K562 (cell line): ENCODE data around the gene RNH1. TPM values are rescaled to one million over a fixed set of nuclear protein-coding genes. Genes with fewer than 3 reads are reported as not detected.

Experiments
- ATAC-seq: fragments of 200-7000 bp; cut with Tn5 transposase; 3 replicates; pipeline ENCODE4 v1.9.1; 2020; ENCODE audit warnings: moderate library complexity
- BruUV-seq: library from RNA; stranded (reverse); fragments of 400-500 nt; replicated peaks from 2 replicates; lab custom pipeline; 2021; lab: Mats Ljungman, UMichigan
- CTCF ChIA-PET: fragments of 300-600 bp; formaldehyde crosslinking; extraction: SDS; loops from one replicate; lab custom pipeline; 2021; ENCODE audit warnings: low intra/inter-chr PET ratio; lab: Yijun Ruan, JAX
- POLR2A ChIA-PET: fragments of 300-600, 350-650 bp; sonication (Branson Sonifier 250); formaldehyde crosslinking; extraction: SDS; loops from one replicate; lab custom pipeline; 2021; ENCODE audit warnings: antibody characterized with exemption, inconsistent platforms; lab: Yijun Ruan, JAX
- DNase-seq, 4 experiments: peaks; one replicate each; pipeline versions ENCODE4 v3.0.0 to v3.0.0-alpha.2; 2011 to 2018; ENCODE audit warnings: low spot score in 3 of 4, mixed read lengths in 3 of 4; ENCODE audit errors: extremely low read depth in 1 of 4
- FAIRE-seq: peaks from 2 replicates; lab custom pipeline; 2011; peaks lifted over from hg19 to GRCh38; lab: Jason Lieb, UNC
- H2AFZ ChIP-seq: 2 replicates; pipeline ENCODE4 v1.6.0; 2011; ENCODE audit warnings: low read depth, low read length, control low read depth, inconsistent platforms
- H3K27ac ChIP-seq: fragments of 200-600 bp; 3 replicates; pipeline ENCODE4 v1.8.0; 2011; ENCODE audit warnings: low read depth, mild to moderate bottlenecking, control low read depth, inconsistent platforms, low read length, moderate library complexity, mixed read lengths; ENCODE audit errors: extremely low read depth
- H3K27me3 ChIP-seq, 2 experiments: fragments of 300-600 bp in 1 of 2; 2 replicates in 1 of 2; 3 replicates in 1 of 2; pipeline versions ENCODE4 v1.6.0 to v1.8.0; 2011; ENCODE audit warnings: inconsistent platforms in 2 of 2, low read length in 2 of 2, mild to moderate bottlenecking in 1 of 2, mixed read lengths in 1 of 2, moderate library complexity in 1 of 2; ENCODE audit not compliant: control insufficient read depth in 2 of 2, insufficient read depth in 2 of 2
- H3K36me3 ChIP-seq: fragments of 300-600 bp; 3 replicates; pipeline ENCODE4 v1.8.0; 2011; ENCODE audit warnings: mild to moderate bottlenecking, low read length, inconsistent platforms; ENCODE audit not compliant: control insufficient read depth, insufficient read depth
- H3K4me1 ChIP-seq, 2 experiments: fragments of 200-600 bp in 1 of 2; replicated peaks in 1 of 2; 2 replicates in 1 of 2; 3 replicates in 1 of 2; pipeline versions ENCODE4 v1.5.1 to v1.8.0; 2011; ENCODE audit warnings: inconsistent platforms in 2 of 2, low read length in 2 of 2, mild to moderate bottlenecking in 1 of 2, mixed read lengths in 1 of 2, moderate library complexity in 1 of 2; ENCODE audit not compliant: control insufficient read depth in 2 of 2, insufficient read depth in 2 of 2
- H3K4me2 ChIP-seq: 2 replicates; pipeline ENCODE4 v1.6.1; 2011; ENCODE audit warnings: low read length, control low read depth, inconsistent platforms, mixed read lengths; ENCODE audit not compliant: insufficient read depth
- H3K4me3 ChIP-seq: fragments of 200-600 bp; sonication (generic), shearing (Covaris generic); 2 replicates; pipeline ENCODE4 v1.5.1; 2016; ENCODE audit warnings: control low read depth, inconsistent platforms
- H3K79me2 ChIP-seq: fragments of 200-600 bp; 3 replicates; pipeline ENCODE4 v1.8.0; 2011; ENCODE audit warnings: low read length, inconsistent platforms; ENCODE audit not compliant: control insufficient read depth, insufficient read depth
- H3K9ac ChIP-seq, 2 experiments: 2 replicates each; pipeline versions ENCODE4 v1.6.0 to v1.6.1; 2011; ENCODE audit warnings: low read depth in 2 of 2, low read length in 2 of 2, control low read depth in 1 of 2, inconsistent platforms in 1 of 2, mild to moderate bottlenecking in 1 of 2, mixed read lengths in 1 of 2; ENCODE audit not compliant: insufficient read depth in 1 of 2
- H3K9me1 ChIP-seq: one replicate; pipeline ENCODE4 v1.6.0; 2011; ENCODE audit warnings: inconsistent platforms, mild to moderate bottlenecking, low read length, moderate library complexity; ENCODE audit not compliant: control insufficient read depth, insufficient read depth
- H3K9me3 ChIP-seq: replicated peaks from 2 replicates; pipeline ENCODE4 v1.5.1; 2011; ENCODE audit warnings: low read depth, low read length, inconsistent platforms; ENCODE audit not compliant: control insufficient read depth, insufficient read depth
- H4K20me1 ChIP-seq: replicated peaks from 2 replicates; pipeline ENCODE4 v1.6.1; 2011; ENCODE audit warnings: low read length, inconsistent platforms, mixed read lengths; ENCODE audit not compliant: control insufficient read depth, insufficient read depth
- BMI1 ChIP-seq: fragments of 150-350 bp; IDR thresholded peaks from 2 replicates; pipeline ENCODE4 v1.6.1; 2014; ENCODE audit warnings: low read length
- BRF1 ChIP-seq: IDR thresholded peaks from 3 replicates; pipeline ENCODE4 v1.6.1; 2011; ENCODE audit warnings: borderline replicate concordance, mild to moderate bottlenecking; ENCODE audit not compliant: insufficient read length; ENCODE audit errors: extremely low read depth
- CBX3 ChIP-seq, 2 experiments: IDR thresholded peaks; 1 replicate in 1 of 2; 2 replicates in 1 of 2; pipeline ENCODE4 v1.6.1; 2012; ENCODE audit warnings: inconsistent platforms in 2 of 2, low read length in 2 of 2, borderline replicate concordance in 1 of 2, control low read depth in 1 of 2
- HDAC6 ChIP-seq: IDR thresholded peaks from 2 replicates; pipeline ENCODE4 v1.6.1; 2012; ENCODE audit warnings: low read depth, mild to moderate bottlenecking, control low read depth, inconsistent platforms, low read length, moderate library complexity
- MEF2D ChIP-seq: conservative IDR thresholded peaks from 2 replicates; pipeline ENCODE4 v1.6.1; 2016; ENCODE audit warnings: low read depth, missing genetic modification characterization, missing compliant biosample characterization
- NFIC ChIP-seq: fragments of 450-650 bp; IDR thresholded peaks from 2 replicates; pipeline ENCODE4 v1.6.1; 2017; ENCODE audit warnings: mild to moderate bottlenecking, inconsistent platforms
- ZKSCAN3 ChIP-seq: fragments of 250-450 bp; sonication (Bioruptor Pico); IDR thresholded peaks from 2 replicates; pipeline ENCODE4 v1.4.0; 2020
- ZNF407 ChIP-seq: fragments of 450-650 bp; IDR thresholded peaks from 2 replicates; pipeline ENCODE4 v1.6.1; 2016; ENCODE audit warnings: low read depth
- WGBS: fragments of 100-300 bp; shearing (Covaris generic); methylation state at CpG from one replicate; pipeline ENCODE4 v1.1.6; 2016; ENCODE audit warnings: low coverage, mixed read lengths; ENCODE audit not compliant: insufficient coverage; ENCODE audit errors: missing lambda C conversion rate; 5-methylcytosine and 5-hydroxymethylcytosine counted together
- in situ Hi-C: fragments of 300-500 bp; cut with MboI; formaldehyde crosslinking; loops from 4 replicates; pipeline ENCODE4 v1.15.0; 2018; ENCODE audit warnings: inconsistent platforms, mixed read lengths
- intact Hi-C: fragments of 100-400 bp; cut with micrococcal nuclease; formaldehyde crosslinking; loops from 2 replicates; pipeline ENCODE4 v1.14.2; 2022
- polyA plus RNA-seq, 8 experiments: library from polyadenylated mRNA; depleted of rRNA in 4 of 8; stranded (reverse) in 5 of 8; unstranded in 3 of 8; fragments of >200 nt; fragmentation: Nextera tagmentation in 2 of 8; fragmentation: Illumina TruSeq in 1 of 8; extraction: Ambion mirVana in 2 of 8; extraction: Trizol in 1 of 8; gene quantifications; 2 replicates each; pipeline versions ENCODE4 v1.2.1 to v1.2.3, GENCODE V29; 2011 to 2014; ENCODE audit warnings: inconsistent platforms in 1 of 8, missing spikeins in 1 of 8
- total RNA-seq, 7 experiments: library from RNA; depleted of rRNA in 6 of 7; stranded (reverse); fragments of >200 nt in 6 of 7; fragmentation: Illumina TruSeq in 2 of 7; extraction: Trizol in 2 of 7; gene quantifications; 2 replicates each; pipeline versions ENCODE4 v1.2.1 to v1.2.3, GENCODE V29; 2011 to 2021; ENCODE audit warnings: low replicate concordance in 1 of 7
- TF ChIP-seq, protein P1 (sequence below): sonication (generic); formaldehyde crosslinking; IDR thresholded peaks from 2 replicates; pipeline ENCODE4 v1.8.0; 2022; ENCODE audit warnings: missing genetic modification reagents, mild to moderate bottlenecking, borderline replicate concordance

RNH1 gene
- total and polyA plus RNA-seq, 9 of the 15 experiments (the other 6 are each of a cell fraction or from before 2014, with no cell fraction given) = 2.5 to 160 (median 44.3) TPM

DNA sequence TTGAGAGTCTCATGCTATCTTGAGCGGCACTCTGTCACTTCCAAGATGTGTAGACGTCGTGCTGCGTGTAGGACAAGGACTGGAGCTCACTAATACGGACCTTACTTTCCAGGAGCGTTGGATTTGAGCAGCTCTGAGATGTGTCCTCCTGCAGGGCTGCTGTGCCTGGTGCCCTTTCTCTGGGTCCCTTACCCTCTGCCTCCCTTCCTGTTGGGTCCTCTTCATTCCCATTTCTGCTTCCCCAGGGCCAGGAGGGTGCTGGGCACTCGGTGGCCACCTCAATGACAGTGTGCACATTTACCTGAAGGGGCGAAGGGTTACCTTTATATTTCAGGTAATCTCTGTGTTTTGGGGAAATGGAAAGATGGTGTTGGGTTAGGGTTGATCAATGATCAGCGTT lies 53.0 kb downstream of the RNH1 start (continued):
- TF ChIP-seq CBX3 (IDR thresholded peaks at IDR 0.05; ENCODE audit: borderline replicate concordance in 1 of 2, low read length in 2 of 2) (no peak), BMI1 (no peak)

- Histone ChIP-seq H3K27me3 (no peaks in the 10 kb centered on the region), H4K20me1 (no peaks in the 10 kb centered on the region), H3K36me3 (peaks cover 66% of the 10 kb centered on the region), H3K4me3 (no peak overlapping the region), H3K9ac (peak overlapping the region in 1 of 2 experiments; percentile 12; a peak in 1 of 4 replicates), H2AFZ (no peak overlapping the region), H3K79me2 (peaks cover 94% of the 10 kb centered on the region), H3K27ac (no peak overlapping the region), H3K9me1 (no peaks in the 10 kb centered on the region), H3K4me2 (no peak overlapping the region), H3K9me3 (no peaks in the 10 kb centered on the region), H3K4me1 (peaks cover 19 to 60% of the 10 kb centered on the region in 2 experiments; a peak in 4 of 5 replicates)
- BruUV-seq = no TSS peak
- FAIRE-seq (no peak), ATAC-seq (no peak), DNase-seq (no peak)
- 94% methylated on average over 7 of the region's 13 CpGs for WGBS
- ChIA-PET CTCF (no interaction called here), POLR2A (interaction anchor here (0.6 to 1.2 kb wide), 3 partner anchors 13 to 66 kb away, joined by 3 read pairs; no protein-coding TSS in a partner anchor)
- intact Hi-C loops = no loop called here
- in situ Hi-C loops = loop anchor here (5.0 kb wide), 1 partner anchor 49 kb away; no protein-coding TSS in a partner anchor
- TF ChIP-seq, protein P1, sequence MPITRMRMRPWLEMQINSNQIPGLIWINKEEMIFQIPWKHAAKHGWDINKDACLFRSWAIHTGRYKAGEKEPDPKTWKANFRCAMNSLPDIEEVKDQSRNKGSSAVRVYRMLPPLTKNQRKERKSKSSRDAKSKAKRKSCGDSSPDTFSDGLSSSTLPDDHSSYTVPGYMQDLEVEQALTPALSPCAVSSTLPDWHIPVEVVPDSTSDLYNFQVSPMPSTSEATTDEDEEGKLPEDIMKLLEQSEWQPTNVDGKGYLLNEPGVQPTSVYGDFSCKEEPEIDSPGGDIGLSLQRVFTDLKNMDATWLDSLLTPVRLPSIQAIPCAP (CRISPR knock-in tag) = no peak
- TF ChIP-seq NFIC (peak; percentile 25; the same call in 1 of the 2 replicates), HDAC6 (no peak), ZNF407 (no peak), MEF2D (tag) (no peak), BRF1 (no peak), ZKSCAN3 (CRISPR knock-in tag) (no peak)
Observed at GRCh38 chr11:453564-453963, 53.5 kb downstream of the RNH1 start.
